NK-92 (cell line): ENCODE data around the gene ARHGAP42.

Experiments used
- DNase-seq: peaks from one replicate; lab custom pipeline; 2025; ENCODE audit not compliant: unreplicated experiment; lab: John Stamatoyannopoulos, UW

Gene ARHGAP42

DNA sequence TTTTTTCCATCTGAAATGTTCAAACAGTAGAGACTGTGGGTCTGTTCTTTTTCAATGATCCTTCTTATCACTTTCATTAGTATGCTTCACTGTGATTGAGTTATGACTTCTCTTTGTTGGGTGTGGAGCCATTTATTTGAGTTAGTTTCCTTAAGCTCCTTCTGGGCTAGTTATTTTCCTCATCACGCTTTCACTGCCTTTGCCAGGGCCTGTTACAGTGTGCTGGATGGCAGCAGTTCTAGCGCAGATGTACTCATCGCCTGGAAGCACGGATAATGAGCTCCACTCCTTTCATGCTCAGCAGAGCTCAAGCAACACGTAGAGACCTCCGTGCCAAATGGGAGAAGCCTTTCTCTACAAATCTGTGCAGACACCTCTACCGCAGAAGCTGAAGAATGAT is 7.0 kb upstream of the ARHGAP42 start:
- DNase-seq, result no peak

DNA sequence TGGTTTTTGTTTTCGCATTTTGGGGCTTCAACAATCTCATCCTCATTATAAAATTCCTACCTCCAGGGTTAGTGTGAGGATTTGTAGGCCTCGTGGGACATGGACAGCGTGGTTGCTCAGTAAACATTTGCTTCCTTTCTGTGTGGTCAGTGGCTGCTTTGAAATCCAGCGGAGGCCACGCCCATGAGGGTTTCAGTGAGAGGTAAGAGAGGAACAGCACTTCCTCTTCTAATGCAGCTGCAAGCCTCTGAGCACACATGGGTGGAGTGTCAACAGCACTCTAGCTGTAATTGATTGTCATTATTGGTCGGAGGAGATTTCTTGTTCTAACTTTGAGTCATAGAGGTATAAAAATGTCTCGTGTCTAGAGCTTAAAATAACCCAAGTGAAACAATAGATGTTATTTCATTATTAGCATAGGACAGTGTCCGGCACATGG is 6.0 kb upstream of the ARHGAP42 start:
- DNase-seq, result no peak

DNA sequence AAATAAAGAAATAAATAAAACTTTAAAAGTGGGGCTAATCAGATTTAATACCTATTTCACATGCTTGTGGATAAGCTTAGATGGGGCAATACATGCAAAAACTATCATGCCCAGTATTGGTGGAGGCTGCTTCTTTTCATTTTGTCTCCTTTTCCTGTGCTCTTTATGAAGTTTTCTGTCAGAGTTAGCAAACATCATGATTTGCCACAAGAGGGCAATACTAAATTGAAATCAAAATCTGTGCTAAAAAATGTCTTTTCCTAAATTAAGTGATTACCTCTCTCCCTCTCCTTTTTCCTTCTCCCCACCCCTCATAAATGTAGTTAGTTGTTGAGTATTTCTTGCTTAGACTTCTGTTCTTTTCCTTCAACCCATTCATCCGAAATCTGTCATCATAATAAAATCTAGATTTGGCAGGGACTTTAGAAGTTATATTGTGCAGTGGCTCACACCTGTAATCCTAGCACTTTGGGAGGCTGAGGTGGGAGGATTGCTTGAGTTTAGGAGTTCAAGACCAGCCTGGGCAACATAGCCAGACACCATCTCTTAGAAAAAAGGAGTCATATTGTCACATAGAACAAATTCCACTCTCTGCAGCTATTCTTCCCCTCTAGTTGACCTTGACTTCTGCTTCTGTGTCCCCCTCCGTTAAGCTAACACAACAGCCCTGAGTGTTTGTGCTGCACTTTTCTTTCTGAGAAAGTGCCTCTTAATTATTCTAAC is 4.7 kb upstream of the ARHGAP42 start:
- no peak for DNase-seq

DNA sequence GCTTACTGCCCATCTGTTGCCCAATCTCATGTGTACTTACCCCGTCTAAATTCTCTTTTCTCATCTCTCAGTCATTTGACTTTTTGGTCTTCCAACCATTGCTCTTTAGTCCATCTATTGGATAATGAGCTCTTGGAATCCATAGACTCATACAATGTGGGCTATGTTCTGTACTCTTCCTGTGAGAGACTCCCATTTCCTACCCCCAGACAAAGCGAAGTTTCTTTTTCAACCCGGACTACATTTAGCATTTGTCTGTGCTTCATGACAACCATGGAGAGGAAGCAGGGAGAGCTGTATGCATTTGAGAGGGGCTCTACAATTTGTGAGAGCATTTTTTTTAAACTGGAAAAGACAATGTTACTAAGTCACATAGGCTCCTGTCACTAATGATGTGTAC is 4.0 kb upstream of the ARHGAP42 start:
- DNase-seq, result no peak

DNA sequence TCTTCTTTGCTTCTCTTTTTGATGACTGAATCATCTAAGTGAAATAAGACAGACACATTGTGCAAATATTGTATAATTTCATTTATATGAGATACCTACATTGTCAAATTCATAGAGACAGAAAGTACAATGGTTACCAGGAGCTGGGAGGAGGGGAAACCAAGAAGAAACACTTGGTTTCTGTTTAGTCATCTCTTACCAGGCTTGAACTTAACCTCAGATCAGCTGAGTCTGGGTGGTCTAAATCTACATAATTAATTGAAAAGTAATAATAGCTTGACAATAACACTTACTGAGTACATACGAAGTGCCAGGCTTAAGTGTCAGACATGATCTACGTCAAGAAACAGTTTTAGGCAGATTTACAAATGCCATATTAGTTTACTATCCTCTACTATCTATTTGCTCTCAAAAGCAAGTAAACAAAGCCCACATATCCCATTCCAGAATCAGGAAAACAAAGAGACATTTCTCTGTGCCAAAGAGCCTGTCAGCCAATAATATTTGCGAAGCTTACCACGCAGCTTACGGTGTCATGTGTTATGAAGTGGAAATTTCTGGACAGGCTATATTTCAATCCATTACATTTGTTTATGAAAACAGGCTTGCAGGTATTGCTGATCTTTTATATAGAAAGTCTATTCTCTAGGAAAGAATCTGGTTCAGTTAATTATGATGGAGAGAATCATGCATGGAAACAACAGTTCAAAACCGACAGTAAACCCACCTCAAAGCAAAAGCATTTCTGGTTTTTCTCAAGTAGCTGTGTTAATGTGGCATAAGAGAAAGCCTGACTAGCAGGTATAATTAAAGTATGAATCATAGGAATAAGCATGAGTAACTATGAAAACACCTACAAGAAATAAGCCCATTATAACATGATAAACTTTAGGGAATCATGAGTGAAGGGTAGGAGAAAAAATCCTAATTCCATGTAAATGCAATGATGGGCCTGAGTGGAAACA is 2.7 kb upstream of the ARHGAP42 start:
- DNase-seq, result no peak

DNA sequence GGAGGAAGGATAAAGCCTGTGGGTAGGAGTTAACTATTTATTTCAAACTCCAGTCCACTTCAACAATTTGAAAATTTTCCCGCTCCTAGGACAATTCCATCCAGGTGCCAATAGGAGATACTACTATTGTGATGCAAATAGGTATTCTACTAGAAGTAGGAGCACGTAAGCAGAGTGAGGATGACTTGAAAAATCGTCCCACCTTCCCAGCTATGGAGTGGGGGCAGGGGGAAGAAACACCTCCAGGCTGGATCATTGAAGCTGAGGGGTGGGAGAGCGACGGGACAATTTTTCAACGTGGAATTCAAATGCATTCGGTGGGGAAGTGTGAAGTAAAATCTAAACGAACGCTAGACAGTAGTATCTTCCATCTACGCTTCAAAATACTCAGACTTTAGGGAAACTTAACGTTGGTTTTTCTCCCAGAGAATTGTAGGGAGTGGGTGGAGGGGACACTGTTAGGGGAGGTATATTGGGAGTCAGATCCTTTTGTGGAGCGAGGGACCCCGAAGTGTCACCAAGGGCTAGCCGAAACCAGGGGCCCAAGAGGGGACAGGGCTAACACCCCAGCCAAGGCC is 523 bp upstream of the ARHGAP42 start:
- DNase-seq, result no peak

DNA sequence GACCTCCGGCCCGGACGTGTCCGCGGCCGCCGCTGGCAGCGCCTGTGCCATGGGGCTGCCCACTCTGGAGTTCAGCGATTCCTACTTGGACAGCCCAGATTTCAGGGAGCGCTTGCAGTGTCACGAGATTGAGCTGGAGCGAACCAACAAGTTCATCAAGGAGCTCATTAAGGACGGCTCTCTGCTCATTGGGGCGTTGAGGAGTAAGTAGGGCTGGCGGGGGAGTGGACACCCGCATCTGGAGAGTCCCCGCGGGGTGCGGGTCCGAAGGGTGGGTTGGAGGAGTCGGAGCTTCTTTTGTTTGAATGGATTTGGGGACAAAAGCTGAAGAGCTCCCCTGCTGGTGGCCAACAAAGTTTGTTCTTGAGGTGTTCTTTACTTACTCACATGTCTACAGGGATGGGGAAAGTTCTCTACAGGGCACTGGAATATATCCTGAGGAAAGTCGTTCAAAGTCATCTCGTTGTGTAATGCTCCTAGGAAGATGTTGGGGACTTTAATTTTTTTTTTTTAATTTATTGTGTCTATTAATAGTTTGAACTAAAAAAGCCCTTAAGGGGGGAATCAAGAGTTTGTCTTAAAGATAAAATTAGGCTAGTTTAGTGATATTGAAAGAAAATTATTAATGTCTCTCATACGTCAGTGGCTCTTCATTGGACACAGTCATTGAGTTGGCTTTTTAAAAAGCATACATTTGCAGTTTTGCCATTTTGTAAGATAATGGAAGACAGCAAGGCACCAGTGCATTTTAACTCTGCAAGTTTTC is 725 bp downstream of the ARHGAP42 start:
- DNase-seq, result no peak

DNA sequence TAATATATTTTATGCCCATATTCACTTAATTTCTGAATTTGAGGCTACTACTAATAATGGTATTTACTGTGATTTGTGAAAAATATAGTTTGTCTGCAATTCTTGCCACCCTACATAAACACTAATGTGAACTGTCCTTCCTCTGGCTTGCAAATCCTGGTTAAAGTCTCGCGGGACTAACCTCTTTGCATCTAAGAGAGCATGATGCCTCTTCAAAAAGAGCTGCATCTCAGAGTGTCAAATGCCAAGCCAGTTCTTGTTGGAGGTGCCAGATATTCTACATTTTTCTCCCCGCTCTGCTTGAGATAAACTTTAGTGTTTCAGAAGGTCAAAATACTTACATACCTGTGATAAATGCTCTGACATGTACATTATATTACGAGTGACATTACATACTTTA is 2.1 kb downstream of the ARHGAP42 start:
- no peak for DNase-seq

DNA sequence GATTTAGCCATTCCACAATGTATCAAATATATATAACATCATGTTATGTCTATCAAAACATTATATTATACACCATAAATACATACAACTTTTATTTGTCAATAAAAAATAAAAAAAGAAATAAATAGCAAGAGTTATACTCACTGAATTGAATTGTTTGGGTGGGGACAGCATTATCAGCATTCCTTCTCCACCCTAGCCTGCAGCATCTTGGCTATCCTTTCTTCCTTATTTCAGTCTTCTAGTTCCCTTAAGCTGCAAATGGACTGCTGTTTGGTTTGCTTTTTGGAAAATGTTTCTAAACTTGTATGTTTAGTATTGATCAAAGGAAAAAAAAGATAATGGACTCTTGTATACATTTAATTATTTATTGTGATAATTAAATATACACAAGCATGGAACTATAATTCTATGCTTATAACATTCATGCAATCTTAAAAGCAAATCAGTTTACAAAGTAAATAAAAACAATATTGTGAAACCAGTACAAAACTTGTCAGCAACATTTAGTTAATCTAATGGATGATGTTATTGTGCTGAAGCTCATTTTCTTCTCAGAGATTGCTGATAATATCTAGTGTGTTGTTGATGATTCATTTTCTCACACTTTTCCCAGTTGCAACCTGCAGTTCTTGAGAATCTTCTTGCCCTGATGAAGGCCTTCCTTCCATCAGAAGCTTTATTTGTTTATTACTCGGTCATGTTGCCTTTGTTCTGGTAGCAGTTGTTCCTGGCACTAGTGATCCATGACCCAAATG is 5.0 kb downstream of the ARHGAP42 start:
- DNase-seq, result no peak

DNA sequence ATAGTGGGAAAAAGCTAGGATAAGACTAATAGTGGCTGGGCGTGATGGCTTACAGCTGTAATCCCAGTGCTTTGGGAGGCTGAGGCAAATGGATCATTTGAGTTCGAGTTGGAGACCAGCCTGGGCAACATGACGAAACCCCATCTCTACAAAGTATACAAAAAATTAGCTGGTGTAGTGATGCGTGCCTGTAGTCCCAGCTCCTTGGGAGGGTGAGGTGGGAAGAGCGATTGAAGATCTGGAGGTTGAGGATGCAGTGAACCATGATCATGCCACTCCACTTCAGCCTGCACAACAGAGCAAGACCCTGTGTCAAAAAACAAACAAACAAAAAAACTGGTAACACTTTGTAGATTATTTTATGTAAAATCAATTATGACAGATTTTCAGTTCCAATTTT is 8.8 kb downstream of the ARHGAP42 start:
- no peak for DNase-seq

DNA sequence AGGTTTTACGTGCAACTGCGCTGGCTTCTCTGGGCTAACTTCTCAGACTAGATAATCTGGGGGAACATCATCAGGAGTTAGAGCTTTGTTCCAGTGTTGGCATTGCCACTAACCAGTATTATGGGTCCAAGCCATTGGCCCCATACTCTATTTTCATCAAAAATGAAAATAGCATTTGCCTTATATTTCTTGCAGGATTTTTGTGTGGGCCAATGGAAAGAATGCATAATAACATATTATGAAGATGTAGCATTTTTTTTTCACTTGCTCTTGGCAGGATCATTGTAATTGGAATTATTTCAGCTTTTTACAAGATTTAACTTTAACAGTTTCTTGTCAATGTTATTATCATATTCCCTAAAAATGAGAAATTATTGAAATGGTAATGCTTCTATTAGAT is 16.1 kb downstream of the ARHGAP42 start:
- DNase-seq, result no peak

DNA sequence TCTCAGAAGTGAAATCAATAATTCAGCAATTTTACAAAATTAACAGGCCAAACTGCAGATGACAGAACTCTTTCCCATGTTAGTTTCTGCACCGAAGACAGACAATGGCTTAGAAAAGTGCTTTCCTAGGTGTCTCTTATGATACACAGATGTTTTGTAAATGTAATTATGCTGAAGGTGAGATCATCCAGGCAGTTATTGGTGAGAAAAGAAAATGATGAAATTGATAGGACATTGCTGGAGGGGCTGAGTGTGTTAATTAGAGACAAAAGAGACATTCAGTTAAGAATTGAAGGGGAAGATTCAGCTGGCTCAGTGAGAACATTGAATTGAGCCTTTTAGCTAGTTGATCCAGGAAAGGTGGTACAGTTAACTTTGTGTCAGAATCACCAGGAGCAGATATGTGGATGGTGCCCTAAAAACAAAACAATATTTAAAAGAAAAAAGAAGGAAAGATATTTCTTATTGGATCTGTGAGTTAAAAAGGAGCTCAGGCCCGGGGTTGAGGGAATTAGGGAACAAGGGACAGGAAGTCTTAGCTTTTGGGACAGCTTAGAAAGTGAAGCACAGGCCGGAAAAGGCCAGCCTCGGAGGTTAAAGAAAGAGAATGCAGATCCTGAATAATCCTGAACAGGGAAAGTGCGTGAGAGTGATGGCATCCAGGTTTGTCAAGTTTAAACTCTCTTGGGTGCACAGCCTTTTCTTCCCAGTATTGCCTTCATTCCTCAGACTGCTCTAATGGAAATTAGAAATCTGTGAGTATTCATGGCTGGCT is 16.9 kb downstream of the ARHGAP42 start:
- DNase-seq, result no peak

DNA sequence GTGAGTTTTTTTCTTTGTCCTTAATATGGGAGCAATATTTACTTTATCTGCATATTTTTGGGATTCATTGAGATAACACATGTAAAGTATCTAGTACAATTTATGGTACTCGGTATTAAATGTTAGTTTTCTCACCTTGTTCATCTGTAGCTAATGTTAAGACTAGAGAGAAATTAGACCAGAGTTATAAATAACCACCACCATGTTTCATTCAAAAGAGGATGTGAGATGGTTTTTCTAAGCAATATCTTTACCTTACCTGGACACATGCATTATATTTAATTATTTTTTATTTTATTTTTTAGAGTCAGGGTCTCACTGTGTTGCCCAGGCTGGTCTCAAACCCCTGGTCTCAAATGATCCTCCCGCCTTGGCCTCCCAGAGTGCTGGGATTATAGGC is 18.4 kb downstream of the ARHGAP42 start:
- DNase-seq, result no peak

DNA sequence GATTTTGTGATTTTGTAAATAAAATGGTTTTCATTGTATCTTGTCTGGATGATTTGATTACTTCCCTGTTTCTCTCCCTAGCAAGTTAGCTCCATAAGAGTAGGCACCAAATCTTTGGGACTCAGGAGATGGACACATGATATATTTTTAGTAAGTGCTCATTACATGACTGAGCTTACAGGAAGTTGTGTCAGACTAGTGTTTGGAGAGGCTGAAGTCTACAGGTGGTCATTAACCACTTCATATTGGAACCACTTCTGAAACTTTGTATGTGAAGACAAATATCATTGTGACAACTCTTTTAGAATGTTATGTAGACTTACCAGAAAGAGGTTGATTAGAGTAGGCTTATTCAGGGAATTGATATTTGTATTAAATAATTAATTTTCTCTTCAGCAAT is 19.1 kb downstream of the ARHGAP42 start:
- DNase-seq, result no peak

DNA sequence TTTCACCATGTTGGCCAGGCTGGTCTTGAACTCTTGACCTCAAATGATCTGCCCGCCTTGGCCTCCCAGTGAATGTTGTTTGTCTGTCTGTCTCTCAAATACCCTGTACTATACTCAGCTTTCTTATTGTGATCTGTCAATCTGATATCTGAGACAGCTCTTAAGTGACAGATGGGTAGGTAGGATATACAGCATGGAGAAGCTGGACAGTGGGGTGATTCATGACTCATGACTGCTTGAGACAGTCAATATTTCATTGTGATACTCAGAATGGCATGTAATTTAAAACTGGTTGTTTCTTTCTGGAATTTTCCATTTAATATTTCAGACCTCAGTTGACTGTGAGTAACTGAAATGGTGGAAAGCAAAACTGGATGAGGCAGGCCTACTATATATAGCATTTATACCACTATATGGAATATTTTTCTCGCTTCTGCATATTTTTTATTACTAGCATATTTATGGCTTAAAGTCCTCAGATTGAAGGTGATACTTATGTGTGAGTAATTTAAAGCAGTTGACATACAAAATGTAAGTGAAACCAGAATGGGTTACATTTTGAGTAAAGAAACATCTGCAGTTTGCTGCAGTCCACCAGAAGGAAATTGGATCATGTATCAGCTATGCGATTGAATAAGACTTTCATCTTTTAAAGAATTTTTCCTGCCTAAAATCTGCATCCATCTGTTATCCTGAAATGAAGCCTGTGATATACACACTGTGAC is 22.3 kb downstream of the ARHGAP42 start:
- no peak for DNase-seq

DNA sequence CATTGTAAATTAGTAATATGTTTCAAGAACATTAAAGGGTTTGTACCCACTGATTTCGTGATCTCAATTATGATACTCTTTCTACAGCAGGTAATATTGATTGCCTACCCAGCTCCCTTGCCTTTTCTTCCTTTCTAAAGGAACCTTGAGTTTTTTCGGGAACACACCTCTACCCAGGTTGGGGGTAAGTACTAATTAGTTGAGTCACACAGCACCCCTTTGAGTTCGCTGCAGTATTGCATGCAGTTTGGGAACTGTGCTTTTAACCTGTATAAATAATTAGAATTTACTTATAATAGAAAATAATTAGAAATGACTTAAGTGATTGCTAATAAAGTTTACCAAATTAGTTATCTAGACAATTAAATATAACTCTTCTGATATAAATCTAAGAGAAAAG is 24.9 kb downstream of the ARHGAP42 start:
- DNase-seq, result no peak

DNA sequence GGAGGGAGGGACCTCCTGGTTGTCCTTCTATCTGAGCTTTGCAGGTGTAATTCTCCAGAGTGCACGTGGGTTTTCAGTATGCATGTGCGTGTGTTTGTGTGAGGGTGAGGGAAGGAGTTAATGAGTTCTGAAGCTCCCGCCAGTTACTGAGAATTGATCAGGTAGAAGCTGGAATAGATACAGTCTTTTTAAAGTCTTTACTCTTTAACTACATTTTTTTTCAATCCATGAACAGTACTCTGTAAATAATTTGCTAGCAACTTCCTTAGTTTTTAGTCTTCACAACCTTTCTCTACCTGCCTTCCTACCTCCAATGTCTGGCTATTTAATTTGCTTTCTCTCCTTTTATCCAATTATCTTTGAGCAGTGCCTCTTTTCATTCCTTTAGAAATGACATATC is 25.5 kb downstream of the ARHGAP42 start:
- DNase-seq, result no peak

DNA sequence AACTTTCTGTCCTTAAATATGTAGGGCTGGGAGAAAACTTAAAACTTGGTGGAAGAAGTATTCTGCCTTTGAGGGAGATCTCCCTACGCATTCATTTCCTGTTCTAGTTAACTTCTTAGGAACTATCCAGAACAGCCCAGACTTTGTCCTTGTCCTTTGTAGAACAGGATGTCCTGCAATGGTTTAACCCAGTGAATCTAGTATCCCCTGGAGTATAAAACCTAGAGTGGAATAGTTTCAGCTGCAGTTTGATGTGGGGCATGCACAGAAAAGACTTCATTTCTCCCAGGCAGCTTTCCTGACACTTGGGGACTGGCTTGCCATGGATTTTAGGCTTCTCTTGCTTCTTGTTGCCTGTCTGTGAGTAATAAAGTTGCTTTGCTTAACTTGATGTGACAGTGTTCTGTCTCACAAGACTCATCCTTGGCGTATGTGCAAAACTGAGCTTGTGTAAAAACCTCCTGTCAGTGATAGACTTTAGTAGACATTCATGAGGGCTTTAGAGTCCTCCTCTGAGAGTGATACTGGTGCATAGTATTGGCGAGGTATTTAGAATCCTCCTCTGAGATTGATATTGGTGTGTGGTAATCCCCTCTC is 28.2 kb downstream of the ARHGAP42 start:
- no peak for DNase-seq

DNA sequence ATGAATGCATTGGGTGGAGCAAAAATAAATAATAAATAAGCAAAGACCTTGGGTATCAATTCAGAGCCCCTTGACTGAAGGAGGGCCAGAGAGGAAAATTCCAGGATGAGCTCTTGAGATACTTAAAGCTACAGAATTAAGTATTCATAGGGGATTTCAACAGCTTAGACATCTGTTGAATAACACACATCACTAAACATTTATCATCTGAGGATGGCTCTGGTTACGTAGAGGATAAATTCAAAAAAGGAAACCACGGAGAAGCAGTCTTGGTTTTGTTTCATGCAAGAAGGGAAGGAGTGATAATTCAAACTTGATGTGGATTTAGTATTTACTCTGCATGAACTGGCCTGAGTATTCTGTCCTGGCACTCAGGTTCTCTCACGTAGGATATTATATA is 29.8 kb downstream of the ARHGAP42 start:
- DNase-seq, result no peak
